ENCODE measurements around the gene KRTAP1-4. TPM values are rescaled to one million over a fixed set of nuclear protein-coding genes. Genes with fewer than 3 reads are reported as not detected.

Gene KRTAP1-4
- total and polyA plus RNA-seq, 2 of the 4 experiments (the other 2 are of a cell fraction): not detected

- in situ Hi-C loops (cut with MboI; ENCODE audit: low sequenced_read_pairs) (no loop called here), dilution Hi-C loops (cut with HindIII; ENCODE audit: low sequenced_read_pairs, unreplicated experiment) (no loop called here), intact Hi-C loops (cut with micrococcal nuclease) (no loop called here)
- Histone ChIP-seq H3K27me3 (ENCODE audit: control insufficient read depth, insufficient read depth, low read length) (no peaks in the 10 kb centered on the region), H3K9ac (ENCODE audit: low read depth, low read length) (no peak overlapping the region), H3K36me3 (ENCODE audit: control insufficient read depth, insufficient read depth, low read length) (no peaks in the 10 kb centered on the region), H3K23ac (ENCODE audit: low read depth, low read length) (no peak overlapping the region), H3K4me1 (ENCODE audit: control insufficient read depth, insufficient read depth, low read length) (peaks cover 2% of the 10 kb centered on the region; the same call in 1 of the 2 replicates), H4K8ac (ENCODE audit: low read depth in 2 of 2, low read length in 2 of 2) (no peak overlapping the region), H3K9me3 (ENCODE audit: control insufficient read depth, insufficient read depth, low read length) (no peaks in the 10 kb centered on the region), H3K4me2 (ENCODE audit: low read depth, low read length) (no peak overlapping the region), H3K79me1 (ENCODE audit: low read depth in 1 of 2, low read length in 2 of 2) (no peaks in the 10 kb centered on the region), H2BK15ac (ENCODE audit: low read depth, low read length) (no peak overlapping the region), H4K91ac (ENCODE audit: insufficient read depth, low read depth, low read length) (no peak overlapping the region), H4K20me1 (ENCODE audit: insufficient read depth, low read length) (no peaks in the 10 kb centered on the region), H3K14ac (replicated peaks; ENCODE audit: low read depth, low read length) (no peak overlapping the region), H2BK5ac (ENCODE audit: low read depth, low read length, poor library complexity, severe bottlenecking) (no peak overlapping the region), H3K9me1 (ENCODE audit: insufficient read depth, low read length) (peaks cover 7% of the 10 kb centered on the region; the same call in 1 of the 2 replicates), H3K4ac (ENCODE audit: low read depth, low read length) (no peak overlapping the region), H2AFZ (replicated peaks; ENCODE audit: low read length, poor library complexity) (no peak overlapping the region), H2AK5ac (ENCODE audit: low read depth, low read length) (no peak overlapping the region), H3K56ac (ENCODE audit: extremely low read depth, insufficient read depth, low read length) (no peak overlapping the region), H3K27ac (ENCODE audit: insufficient read depth, low read length) (no peak overlapping the region), H2BK120ac (ENCODE audit: low read depth, low read length) (no peak overlapping the region), H3K4me3 (ENCODE audit: insufficient read depth, low read depth, low read length) (no peak overlapping the region), H2BK20ac (ENCODE audit: low read depth, low read length) (no peak overlapping the region), H4K5ac (ENCODE audit: low read depth, low read length) (no peak overlapping the region), H2AK9ac (replicated peaks; ENCODE audit: low read depth, low read length, poor library complexity) (no peak overlapping the region), H3K18ac (ENCODE audit: low read depth, low read length) (no peak overlapping the region)
- BruUV-seq (replicated peaks): no TSS peak
- ChIA-PET CTCF (no interaction called here), POLR2A (ENCODE audit: unreplicated experiment) (no interaction called here)
- no peak for DNase-seq
- TF ChIP-seq SMC3 (IDR thresholded peaks at IDR 0.05; ENCODE audit: low read depth, low read length): no peak
- TF ChIP-seq RCOR1 (IDR thresholded peaks at IDR 0.05; ENCODE audit: insufficient replicate concordance, low read length): no peak
- no peak for TF ChIP-seq CHD1 (IDR thresholded peaks at IDR 0.05; ENCODE audit: low read depth, low read length)
- no peak for TF ChIP-seq USF2 (IDR thresholded peaks at IDR 0.05; ENCODE audit: low read depth, low read length)
- no peak for TF ChIP-seq MAFK (IDR thresholded peaks at IDR 0.05; ENCODE audit: low read depth, low read length)
- no peak for TF ChIP-seq NFE2L2 (IDR thresholded peaks at IDR 0.05; ENCODE audit: low read depth, low read length)
- TF ChIP-seq MXI1 (IDR thresholded peaks at IDR 0.05; ENCODE audit: borderline replicate concordance, low read depth, low read length): no peak
- no peak for ATAC-seq (ENCODE audit: low read depth)
- WGBS, 2 experiments (ENCODE audit: extremely low coverage in 2 of 2, insufficient read length in 1 of 2): no CpG with 5 or more reads among the region's 1 CpG
Measured at GRCh38 chr17:41042953-41043352, 13.0 kb upstream of the KRTAP1-4 start.

Data from IMR-90 (cell line).